Suppressor macrophage treated with lipopolysaccharide for 4 hours (primary cell): ENCODE results near the gene UBL4B.
A peak's percentile ranks its signal among the peaks of the same experiment; 100 is the strongest.

Experiments used
- DNase-seq: peaks from one replicate; pipeline ENCODE4 v3.0.0-alpha.2; 2020

The UBL4B gene

DNA sequence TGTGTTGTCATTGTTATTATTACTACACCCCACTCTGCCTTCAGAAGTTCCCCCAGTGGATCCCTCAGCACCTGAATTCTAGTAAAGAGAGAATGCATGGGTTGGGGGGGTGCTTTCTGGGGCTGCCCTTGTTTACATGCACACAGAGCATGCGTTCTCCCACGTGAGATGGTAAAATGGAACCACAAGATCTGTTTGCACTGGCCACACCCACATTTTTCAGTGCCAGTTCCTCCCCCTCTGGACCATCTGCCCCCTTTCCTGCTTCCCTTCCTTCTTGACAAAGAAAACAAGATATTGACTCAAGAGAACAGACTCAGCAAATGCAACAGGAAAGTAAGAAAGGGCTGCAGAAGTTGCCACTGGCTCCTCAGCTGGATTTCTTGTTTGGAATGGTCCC is 46.9 kb downstream of the UBL4B start:
- no peak for DNase-seq

DNA sequence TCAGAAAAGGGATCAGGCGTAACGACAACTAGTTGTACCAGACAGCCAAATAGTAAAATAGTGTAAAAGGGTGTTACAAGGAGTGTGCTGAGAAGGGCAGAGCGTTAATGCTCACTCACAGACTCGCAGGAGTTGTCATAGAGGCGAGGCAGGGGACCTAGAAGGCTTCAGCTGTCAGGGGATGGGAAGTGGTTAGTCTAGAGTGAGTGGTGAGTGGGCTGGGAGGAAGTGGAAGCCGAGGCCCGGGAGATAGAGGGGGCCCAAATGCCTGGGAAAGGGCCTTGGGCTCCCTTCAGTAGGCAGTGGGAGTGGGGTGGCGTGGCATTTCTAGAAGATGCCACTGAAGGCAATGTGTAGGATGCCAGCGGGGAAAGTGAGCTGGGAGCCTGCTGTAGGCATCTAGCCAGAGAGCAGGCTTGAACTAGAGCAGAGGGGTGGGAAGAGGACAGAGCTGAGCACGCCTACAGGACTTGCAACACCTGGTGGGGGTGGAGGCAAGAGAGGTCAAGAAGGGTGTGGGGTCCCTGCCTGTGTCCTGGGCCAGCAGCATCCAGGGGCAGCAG is 48.4 kb downstream of the UBL4B start:
- peak; percentile 16 for DNase-seq

- DNase-seq: no peak
These were observed 48.9 kb downstream of the UBL4B start for GRCh38 chr1:110161165-110161564.

- DNase-seq: no peak
These were observed 49.6 kb downstream of the UBL4B start for GRCh38 chr1:110161849-110162248.
